Stomach (tissue), 9 donors: ENCODE results near the gene KLRD1. TPM values are rescaled to one million over a fixed set of nuclear protein-coding genes. Genes with fewer than 3 reads are reported as not detected.
"Not testable (repeated sequence)": the region's sequence is repeated elsewhere in the genome, so short reads cannot be mapped to it uniquely, and the experiment has no call there.

Experiments used
- DNase-seq, 2 donors: peaks; one replicate each; pipeline versions ENCODE4 v3.0.0 to v3.0.0-alpha.2; 2013 to 2019
- H3K27ac ChIP-seq, 5 donors: fragments of 200-600 bp in 4 of 5; sonication (generic) in 4 of 5; one replicate each; pipeline ENCODE4 v1.5.1; 2013 to 2019; ENCODE audit warnings: mild to moderate bottlenecking in 1 of 5, moderate library complexity in 1 of 5
- H3K27me3 ChIP-seq, 3 donors: fragments of 200-600 bp; sonication (generic); one replicate each; pipeline ENCODE4 v1.5.1; 2017 to 2019; ENCODE audit warnings: mixed run types in 1 of 3
- H3K36me3 ChIP-seq, 4 donors: fragments of 200-600 bp; sonication (generic); 1 replicate in 3 of 4; 2 replicates in 1 of 4; pipeline ENCODE4 v1.5.1; 2016 to 2019
- H3K4me1 ChIP-seq, 4 donors: fragments of 200-600 bp; sonication (generic); one replicate each; pipeline ENCODE4 v1.5.1; 2016 to 2019
- H3K4me3 ChIP-seq, 4 donors: fragments of 200-600 bp; sonication (generic) in 3 of 4; one replicate each; pipeline ENCODE4 v1.5.1; 2016 to 2019; ENCODE audit warnings: mild to moderate bottlenecking in 1 of 4
- H3K9me3 ChIP-seq, 4 donors: fragments of 200-600 bp; sonication (generic); one replicate each; pipeline ENCODE4 v1.5.1; 2016 to 2019
- EP300 ChIP-seq: sonication (generic); formaldehyde crosslinking; IDR thresholded peaks from one replicate; pipeline ENCODE4 v1.6.1; 2017; ENCODE audit warnings: antibody characterized with exemption
- POLR2A ChIP-seq, 4 donors: fragments of 450-650 bp; IDR thresholded peaks; one replicate each; pipeline ENCODE4 v1.6.1; 2016; ENCODE audit warnings: antibody characterized with exemption in 4 of 4, control low read depth in 2 of 4, mild to moderate bottlenecking in 1 of 4, moderate library complexity in 1 of 4
- POLR2AphosphoS5 ChIP-seq, 3 donors: sonication (generic); formaldehyde crosslinking; IDR thresholded peaks; one replicate each; pipeline ENCODE4 v1.6.1; 2016; ENCODE audit warnings: antibody characterized with exemption in 3 of 3
- WGBS, 5 donors: extraction: QIAGEN DNeasy Blood & Tissue Kit in 3 of 5; methylation state at CpG; one replicate each; pipeline versions ENCODE4 v1.1.5 to v1.1.7; 2013 to 2018; 5-methylcytosine and 5-hydroxymethylcytosine counted together
- intact Hi-C: fragments of 100-400 bp; cut with DNase I; formaldehyde crosslinking; loops from one replicate; pipeline ENCODE4 v1.15.1; 2023; ENCODE audit warnings: low total_unique reads
- polyA plus RNA-seq, 3 donors: library from polyadenylated mRNA; stranded (reverse); fragments of 200-250 nt; gene quantifications; one replicate each; pipeline ENCODE4 v1.2.3, GENCODE V29; 2013
- total RNA-seq, 5 donors: library from RNA; depleted of rRNA; stranded (reverse); fragments of >200 nt; gene quantifications; one replicate each; pipeline versions ENCODE4 v1.1.0 to v1.2.3, GENCODE V29; 2014 to 2016
- TF ChIP-seq, protein P1 (sequence below), 7 experiments: fragments of 450-650 bp in 4 of 7; fragments of 200-600 bp in 3 of 7; sonication (generic) in 3 of 7; IDR thresholded peaks; one replicate each; pipeline ENCODE4 v1.5.1; 2016 to 2019; ENCODE audit warnings: antibody characterized with exemption in 7 of 7, control low read depth in 2 of 7, mild to moderate bottlenecking in 1 of 7
- donor health status: healthy with polysubstance abuse.
- donor health status: Bipolar disorder and iron deficiency.
- donor health status: healthy.

KLRD1 gene
- total and polyA plus RNA-seq, 8 donors, result under 0.01 to 15.4 (median 0.89) TPM; not detected in 1

GRCh38 chr12:10364815-10365622 lies 57.3 kb downstream of the KLRD1 start:
- Histone ChIP-seq H3K27ac (peak overlapping the region; percentile 88 to 97 (median 93)), H3K4me1 (peaks cover 29 to 60% (median 42%) of the 10 kb centered on the region in 4 donors), H3K4me3 (peak overlapping the region; percentile 54 to 65 (median 59)), H3K36me3 (no peaks in the 10 kb centered on the region), H3K9me3 (no peaks in the 10 kb centered on the region), H3K27me3 (no peaks in the 10 kb centered on the region)
- TF ChIP-seq POLR2AphosphoS5 (IDR thresholded peaks at IDR 0.05), result peak; percentile 50 to 52 (median 51)
- TF ChIP-seq, protein P1, sequence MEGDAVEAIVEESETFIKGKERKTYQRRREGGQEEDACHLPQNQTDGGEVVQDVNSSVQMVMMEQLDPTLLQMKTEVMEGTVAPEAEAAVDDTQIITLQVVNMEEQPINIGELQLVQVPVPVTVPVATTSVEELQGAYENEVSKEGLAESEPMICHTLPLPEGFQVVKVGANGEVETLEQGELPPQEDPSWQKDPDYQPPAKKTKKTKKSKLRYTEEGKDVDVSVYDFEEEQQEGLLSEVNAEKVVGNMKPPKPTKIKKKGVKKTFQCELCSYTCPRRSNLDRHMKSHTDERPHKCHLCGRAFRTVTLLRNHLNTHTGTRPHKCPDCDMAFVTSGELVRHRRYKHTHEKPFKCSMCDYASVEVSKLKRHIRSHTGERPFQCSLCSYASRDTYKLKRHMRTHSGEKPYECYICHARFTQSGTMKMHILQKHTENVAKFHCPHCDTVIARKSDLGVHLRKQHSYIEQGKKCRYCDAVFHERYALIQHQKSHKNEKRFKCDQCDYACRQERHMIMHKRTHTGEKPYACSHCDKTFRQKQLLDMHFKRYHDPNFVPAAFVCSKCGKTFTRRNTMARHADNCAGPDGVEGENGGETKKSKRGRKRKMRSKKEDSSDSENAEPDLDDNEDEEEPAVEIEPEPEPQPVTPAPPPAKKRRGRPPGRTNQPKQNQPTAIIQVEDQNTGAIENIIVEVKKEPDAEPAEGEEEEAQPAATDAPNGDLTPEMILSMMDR (IDR thresholded peaks at IDR 0.05), result no peak
- intact Hi-C loops, result no loop called here
- 0 to 2% (median 0%) methylated on average over 15 of the region's 15 CpGs for WGBS, 5 donors
- peak; percentile 69 to 96 for DNase-seq

- TF ChIP-seq POLR2AphosphoS5 (IDR thresholded peaks at IDR 0.05) (no peak), EP300 (no peak), POLR2A (IDR thresholded peaks at IDR 0.05) (no peak)
- TF ChIP-seq, protein P1 (IDR thresholded peaks at IDR 0.05), result no peak
- H3K27me3 ChIP-seq, result no peaks in the 10 kb centered on the region
- H3K4me3 ChIP-seq, result peak overlapping the region; percentile 54 to 65 (median 59)
- intact Hi-C loops, result no loop called here
- no peaks in the 10 kb centered on the region for H3K36me3 ChIP-seq
- H3K9me3 ChIP-seq, result no peaks in the 10 kb centered on the region
- WGBS, 5 donors, result 18 to 30% (median 25%) methylated on average over 6 of the region's 6 CpGs
- H3K27ac ChIP-seq, result peak overlapping the region; percentile 88 to 97 (median 93)
- DNase-seq, result peak in 1 of 2 donors; percentile 35
- H3K4me1 ChIP-seq, result peaks cover 29 to 60% (median 44%) of the 10 kb centered on the region in 4 donors
Observed at GRCh38 chr12:10365696-10366405, 58.2 kb downstream of the KLRD1 start.

DNA sequence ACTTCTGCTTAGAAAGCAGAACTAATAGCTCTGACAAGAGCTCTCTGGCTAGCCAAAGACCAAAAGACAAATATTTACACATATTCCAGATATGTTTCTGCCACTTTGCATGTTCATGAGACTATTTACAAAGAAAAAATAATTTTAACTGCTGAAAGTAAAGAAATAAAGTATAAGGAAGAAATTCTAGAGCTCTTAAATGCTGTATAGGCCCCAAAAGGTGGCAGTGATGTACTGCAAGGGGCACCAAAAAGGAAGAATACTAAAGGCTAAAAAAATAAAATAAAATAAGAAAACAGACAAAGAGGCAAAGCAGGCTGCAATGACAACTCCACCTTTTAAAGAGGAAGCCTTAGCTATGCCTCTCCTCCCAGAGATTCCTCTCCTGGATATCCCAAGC lies 59.2 kb downstream of the KLRD1 start:
- H3K9me3 ChIP-seq, result no peaks in the 10 kb centered on the region
- no peaks in the 10 kb centered on the region for H3K27me3 ChIP-seq
- peaks cover 22 to 58% (median 44%) of the 10 kb centered on the region in 4 donors for H3K4me1 ChIP-seq
- intact Hi-C loops, result no loop called here
- peak overlapping the region; percentile 79 to 97 (median 93) for H3K27ac ChIP-seq
- no peak for TF ChIP-seq EP300
- TF ChIP-seq, protein P1 (IDR thresholded peaks at IDR 0.05), result peak in 2 of 7 experiments; percentile 12 to 17
- no peak for TF ChIP-seq POLR2AphosphoS5 (IDR thresholded peaks at IDR 0.05)
- no peak for TF ChIP-seq POLR2A (IDR thresholded peaks at IDR 0.05)
- DNase-seq, result peak in 1 of 2 donors; percentile 73
- no peaks in the 10 kb centered on the region for H3K36me3 ChIP-seq
- no peak overlapping the region for H3K4me3 ChIP-seq

GRCh38 chr12:10367714-10368113 lies 60.0 kb downstream of the KLRD1 start:
- Histone ChIP-seq H3K27ac (peak overlapping the region in 2 of 5 donors; percentile 95 to 97), H3K4me1 (peaks cover 29 to 58% (median 41%) of the 10 kb centered on the region in 4 donors)
- intact Hi-C loops, H3K9me3 ChIP-seq, H3K4me3 ChIP-seq, H3K36me3 ChIP-seq, H3K27me3 ChIP-seq, DNase-seq: not testable (repeated sequence)
- 68 to 82% (median 74%) methylated on average over 4 of the region's 4 CpGs for WGBS, 5 donors
